Subcutaneous adipose tissue (tissue), 4 donors: ENCODE measurements around the gene CPA1. TPM values are rescaled to one million over a fixed set of nuclear protein-coding genes. Genes with fewer than 3 reads are reported as not detected.

Source experiments
- CTCF ChIP-seq: fragments of 450-650 bp; IDR thresholded peaks from one replicate; pipeline ENCODE4 v1.5.1; 2016; ENCODE audit warnings: low read depth, mild to moderate bottlenecking, control low read depth, antibody characterized with exemption, moderate library complexity
- total RNA-seq, 4 donors: library from RNA; depleted of rRNA; stranded (reverse); fragments of >200 nt; gene quantifications; one replicate each; pipeline ENCODE4 v1.1.0, GENCODE V29; 2016

Gene CPA1
- total RNA-seq, 4 donors from 2014 or later, result 0.66 to 5.1 (median 3.3) TPM; not detected in 1

- TF ChIP-seq CTCF, result no peak
Observed at GRCh38 chr7:130342701-130343380, 37.5 kb upstream of the CPA1 start.

- TF ChIP-seq CTCF, result no peak
Observed at GRCh38 chr7:130344271-130344866, 35.9 kb upstream of the CPA1 start, which contains the start of gene CPA5. CPA5 (plus strand) TSS chr7:130344816; CDS start chr7:130346486, 1,670 bp downstream.

- no peak for TF ChIP-seq CTCF
Observed at GRCh38 chr7:130345136-130345535, 35.2 kb upstream of the CPA1 start.

GRCh38 chr7:130345725-130346124 is 34.6 kb upstream of the CPA1 start:
- TF ChIP-seq CTCF, result no peak

- no peak for TF ChIP-seq CTCF
Observed at GRCh38 chr7:130346177-130346905, 34.0 kb upstream of the CPA1 start.

- TF ChIP-seq CTCF, result no peak
Observed at GRCh38 chr7:130346941-130347340, 33.4 kb upstream of the CPA1 start.
